ENCODE data around the gene ZNF692.
"Not testable (repeated sequence)": the region's sequence is repeated elsewhere in the genome, so short reads cannot be mapped to it uniquely, and the experiment has no call there.

ZNF692 gene

DNA sequence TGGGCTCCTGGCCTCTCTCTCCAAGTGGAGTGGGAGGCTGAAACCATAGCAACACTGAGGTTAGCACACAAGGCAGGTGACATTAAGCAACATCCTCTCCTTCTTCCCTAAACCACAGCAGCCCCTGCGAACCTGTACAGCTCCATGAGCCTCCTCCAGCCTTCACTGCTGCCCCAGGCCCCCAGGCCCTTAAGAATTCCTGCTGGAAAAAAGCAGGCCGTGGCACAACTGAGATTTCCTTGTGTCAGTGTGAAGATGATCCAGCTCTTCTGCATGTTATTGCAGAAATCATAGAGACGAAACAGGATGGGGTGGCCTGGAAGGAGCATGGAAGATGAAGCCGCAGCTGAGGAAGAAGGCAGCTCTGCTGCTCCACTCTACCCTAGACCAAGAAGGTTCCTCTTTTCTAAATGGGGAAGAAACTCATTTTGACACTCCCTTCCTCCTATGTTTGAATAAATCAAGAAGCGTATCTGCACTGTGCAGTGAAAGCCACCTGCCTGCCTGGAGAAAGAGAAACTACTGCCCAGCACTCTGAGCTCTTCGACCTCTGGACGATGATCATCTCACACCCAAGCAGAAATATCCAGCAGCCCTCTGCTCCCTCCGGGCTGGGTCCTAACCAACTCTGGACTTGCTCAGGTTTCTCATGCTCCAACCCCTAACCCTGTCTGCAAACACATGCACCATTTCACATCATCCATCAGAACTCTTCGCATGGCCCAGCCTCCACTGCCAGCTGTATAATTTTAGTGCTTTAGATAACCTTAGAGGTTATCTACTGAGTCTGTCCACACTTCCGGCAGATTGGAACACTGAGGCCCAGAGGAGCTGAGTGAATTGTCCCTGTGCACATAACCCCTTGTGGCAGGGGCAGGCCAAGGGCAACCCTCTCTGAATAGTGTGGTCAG, 53.9 kb downstream of the ZNF692 start:
- H3K79me2 ChIP-seq (ENCODE audit: insufficient read depth, low read length) = no peaks in the 10 kb centered on the region
- H3F3A ChIP-seq (ENCODE audit: insufficient read depth) = no peaks in the 10 kb centered on the region
- peak overlapping the region; percentile 32 for H3K4me2 ChIP-seq (ENCODE audit: low read depth, low read length, poor library complexity, severe bottlenecking)
- no peaks in the 10 kb centered on the region for H4K20me1 ChIP-seq (ENCODE audit: low read depth, low read length)
- no peaks in the 10 kb centered on the region for H3K36me3 ChIP-seq (ENCODE audit: low read length)
- no peak overlapping the region for H3K9ac ChIP-seq (ENCODE audit: low read length)
- H3K27me3 ChIP-seq (ENCODE audit: low read length) = no peaks in the 10 kb centered on the region
- H3K27ac ChIP-seq (ENCODE audit: low read depth, low read length) = no peak overlapping the region
- H2AFZ ChIP-seq (ENCODE audit: low read depth, low read length, severe bottlenecking) = no peak overlapping the region
- no peak overlapping the region for H3K4me3 ChIP-seq (ENCODE audit: insufficient read depth, low read length, poor library complexity, severe bottlenecking)
- TF ChIP-seq EZH2phosphoT487 (conservative IDR thresholded peaks at IDR 0.05; ENCODE audit: low read length) = no peak
- TF ChIP-seq, protein P1, sequence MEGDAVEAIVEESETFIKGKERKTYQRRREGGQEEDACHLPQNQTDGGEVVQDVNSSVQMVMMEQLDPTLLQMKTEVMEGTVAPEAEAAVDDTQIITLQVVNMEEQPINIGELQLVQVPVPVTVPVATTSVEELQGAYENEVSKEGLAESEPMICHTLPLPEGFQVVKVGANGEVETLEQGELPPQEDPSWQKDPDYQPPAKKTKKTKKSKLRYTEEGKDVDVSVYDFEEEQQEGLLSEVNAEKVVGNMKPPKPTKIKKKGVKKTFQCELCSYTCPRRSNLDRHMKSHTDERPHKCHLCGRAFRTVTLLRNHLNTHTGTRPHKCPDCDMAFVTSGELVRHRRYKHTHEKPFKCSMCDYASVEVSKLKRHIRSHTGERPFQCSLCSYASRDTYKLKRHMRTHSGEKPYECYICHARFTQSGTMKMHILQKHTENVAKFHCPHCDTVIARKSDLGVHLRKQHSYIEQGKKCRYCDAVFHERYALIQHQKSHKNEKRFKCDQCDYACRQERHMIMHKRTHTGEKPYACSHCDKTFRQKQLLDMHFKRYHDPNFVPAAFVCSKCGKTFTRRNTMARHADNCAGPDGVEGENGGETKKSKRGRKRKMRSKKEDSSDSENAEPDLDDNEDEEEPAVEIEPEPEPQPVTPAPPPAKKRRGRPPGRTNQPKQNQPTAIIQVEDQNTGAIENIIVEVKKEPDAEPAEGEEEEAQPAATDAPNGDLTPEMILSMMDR (IDR thresholded peaks at IDR 0.05; ENCODE audit: insufficient read depth, low read length, poor library complexity, severe bottlenecking) = no peak
- no peaks in the 10 kb centered on the region for H3K9me2 ChIP-seq (replicated peaks; ENCODE audit: insufficient read depth, low read length)
- H3K9me3 ChIP-seq (ENCODE audit: insufficient read depth, low read length) = no peaks in the 10 kb centered on the region

DNA sequence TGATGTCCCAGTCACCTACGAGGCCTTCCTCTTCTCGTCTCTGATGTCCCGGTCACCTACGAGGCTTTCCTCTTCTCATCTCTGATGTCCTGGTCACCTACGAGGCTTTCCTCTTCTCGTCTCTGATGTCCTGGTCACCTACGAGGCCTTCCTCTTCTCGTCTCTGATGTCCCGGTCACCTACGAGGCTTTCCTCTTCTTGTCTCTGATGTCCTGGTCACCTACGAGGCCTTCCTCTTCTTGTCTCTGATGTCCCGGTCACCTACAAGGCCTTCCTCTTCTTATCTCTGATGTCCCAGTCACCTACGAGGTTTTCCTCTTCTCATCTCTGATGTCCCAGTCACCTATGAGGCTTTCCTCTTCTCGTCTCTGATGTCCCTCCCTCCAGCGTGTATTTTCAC, 55.4 kb downstream of the ZNF692 start:
- H3K9me3 ChIP-seq (ENCODE audit: insufficient read depth, low read length); H3K36me3 ChIP-seq (ENCODE audit: low read length); H2AFZ ChIP-seq (ENCODE audit: low read depth, low read length, severe bottlenecking); H3F3A ChIP-seq (ENCODE audit: insufficient read depth); H3K27ac ChIP-seq (ENCODE audit: low read depth, low read length); H4K20me1 ChIP-seq (ENCODE audit: low read depth, low read length); H3K9me2 ChIP-seq (replicated peaks; ENCODE audit: insufficient read depth, low read length); H3K4me3 ChIP-seq (ENCODE audit: insufficient read depth, low read length, poor library complexity, severe bottlenecking); H3K9ac ChIP-seq (ENCODE audit: low read length); H3K4me2 ChIP-seq (ENCODE audit: low read depth, low read length, poor library complexity, severe bottlenecking); H3K27me3 ChIP-seq (ENCODE audit: low read length); H3K79me2 ChIP-seq (ENCODE audit: insufficient read depth, low read length): not testable (repeated sequence)

DNA sequence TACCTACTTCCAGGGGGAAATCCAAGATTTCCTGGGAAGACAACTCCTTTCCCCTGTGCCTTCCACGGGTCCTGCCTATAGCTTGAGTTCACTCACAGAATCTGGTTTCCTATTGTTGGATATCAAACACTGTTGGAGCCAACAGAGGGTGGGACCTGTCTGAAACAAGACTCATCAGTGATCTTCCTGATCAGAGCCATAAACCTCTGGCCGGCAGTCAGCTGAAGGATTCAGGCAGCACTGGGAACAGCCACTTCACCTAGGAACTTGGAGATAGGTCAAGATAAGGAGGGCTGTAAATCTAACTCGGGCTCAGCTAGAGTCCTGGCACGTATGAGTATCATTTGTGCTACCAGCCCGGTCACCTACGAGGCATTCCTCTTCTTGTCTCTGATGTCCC, 56.4 kb downstream of the ZNF692 start:
- Histone ChIP-seq H3K9me3 (ENCODE audit: insufficient read depth, low read length) (no peaks in the 10 kb centered on the region), H3K4me2 (ENCODE audit: low read depth, low read length, poor library complexity, severe bottlenecking) (no peak overlapping the region), H3K9ac (ENCODE audit: low read length) (no peak overlapping the region), H4K20me1 (ENCODE audit: low read depth, low read length) (no peaks in the 10 kb centered on the region), H3K4me3 (ENCODE audit: insufficient read depth, low read length, poor library complexity, severe bottlenecking) (no peak overlapping the region), H3K9me2 (replicated peaks; ENCODE audit: insufficient read depth, low read length) (no peaks in the 10 kb centered on the region), H3K27ac (ENCODE audit: low read depth, low read length) (no peak overlapping the region), H3K79me2 (ENCODE audit: insufficient read depth, low read length) (no peaks in the 10 kb centered on the region), H3F3A (ENCODE audit: insufficient read depth) (no peaks in the 10 kb centered on the region), H3K36me3 (ENCODE audit: low read length) (no peaks in the 10 kb centered on the region), H2AFZ (ENCODE audit: low read depth, low read length, severe bottlenecking) (no peak overlapping the region), H3K27me3 (ENCODE audit: low read length) (no peaks in the 10 kb centered on the region)
- TF ChIP-seq, protein P1 (IDR thresholded peaks at IDR 0.05; ENCODE audit: insufficient read depth, low read length, poor library complexity, severe bottlenecking) = no peak
- no peak for TF ChIP-seq EZH2phosphoT487 (conservative IDR thresholded peaks at IDR 0.05; ENCODE audit: low read length)

DNA sequence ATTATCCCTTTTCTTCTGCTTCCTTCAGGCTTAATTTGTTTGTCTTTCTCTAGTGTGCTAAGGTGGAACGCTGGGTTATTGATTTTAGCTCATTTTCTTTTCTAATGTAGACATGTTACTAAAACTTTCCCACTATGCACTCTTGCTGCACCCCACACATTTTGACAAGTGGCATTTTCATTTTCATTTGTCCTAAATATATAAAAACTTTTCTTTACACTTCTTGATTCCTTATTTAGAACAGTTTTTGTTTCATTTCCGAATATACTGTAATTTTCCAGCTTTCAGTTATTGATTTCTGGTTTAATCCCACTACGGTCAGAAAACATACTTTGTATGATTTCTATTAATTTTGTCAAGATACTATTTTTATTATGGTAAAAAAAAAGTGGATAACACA, 58.4 kb downstream of the ZNF692 start:
- no peaks in the 10 kb centered on the region for H3K9me3 ChIP-seq (ENCODE audit: insufficient read depth, low read length)
- no peaks in the 10 kb centered on the region for H3K27me3 ChIP-seq (ENCODE audit: low read length)
- no peak overlapping the region for H2AFZ ChIP-seq (ENCODE audit: low read depth, low read length, severe bottlenecking)
- H3K4me2 ChIP-seq (ENCODE audit: low read depth, low read length, poor library complexity, severe bottlenecking) = no peak overlapping the region
- H3K79me2 ChIP-seq (ENCODE audit: insufficient read depth, low read length) = no peaks in the 10 kb centered on the region
- no peak for TF ChIP-seq EZH2phosphoT487 (conservative IDR thresholded peaks at IDR 0.05; ENCODE audit: low read length)
- TF ChIP-seq, protein P1 (IDR thresholded peaks at IDR 0.05; ENCODE audit: insufficient read depth, low read length, poor library complexity, severe bottlenecking) = no peak
- H3K4me3 ChIP-seq (ENCODE audit: insufficient read depth, low read length, poor library complexity, severe bottlenecking) = no peak overlapping the region
- H3K9me2 ChIP-seq (replicated peaks; ENCODE audit: insufficient read depth, low read length) = no peaks in the 10 kb centered on the region
- H3K9ac ChIP-seq (ENCODE audit: low read length) = no peak overlapping the region
- no peaks in the 10 kb centered on the region for H3K36me3 ChIP-seq (ENCODE audit: low read length)
- H4K20me1 ChIP-seq (ENCODE audit: low read depth, low read length) = no peaks in the 10 kb centered on the region
- no peak overlapping the region for H3K27ac ChIP-seq (ENCODE audit: low read depth, low read length)
- H3F3A ChIP-seq (ENCODE audit: insufficient read depth) = no peaks in the 10 kb centered on the region

All from SU-DHL-6 (cell line).